Stimulated activated CD4-positive, alpha-beta T cell treated with anti-CD3 and anti-CD28 coated beads, TNF-alpha, amount 100 ng/mL, for 48 hours (primary cell): ENCODE results near the gene ASS1.

ENCODE experiments used
- DNase-seq, 3 donors: peaks; one replicate each; pipeline ENCODE4 v3.0.0-alpha.2; 2020; ENCODE audit warnings: low read depth in 3 of 3

Gene ASS1

DNA sequence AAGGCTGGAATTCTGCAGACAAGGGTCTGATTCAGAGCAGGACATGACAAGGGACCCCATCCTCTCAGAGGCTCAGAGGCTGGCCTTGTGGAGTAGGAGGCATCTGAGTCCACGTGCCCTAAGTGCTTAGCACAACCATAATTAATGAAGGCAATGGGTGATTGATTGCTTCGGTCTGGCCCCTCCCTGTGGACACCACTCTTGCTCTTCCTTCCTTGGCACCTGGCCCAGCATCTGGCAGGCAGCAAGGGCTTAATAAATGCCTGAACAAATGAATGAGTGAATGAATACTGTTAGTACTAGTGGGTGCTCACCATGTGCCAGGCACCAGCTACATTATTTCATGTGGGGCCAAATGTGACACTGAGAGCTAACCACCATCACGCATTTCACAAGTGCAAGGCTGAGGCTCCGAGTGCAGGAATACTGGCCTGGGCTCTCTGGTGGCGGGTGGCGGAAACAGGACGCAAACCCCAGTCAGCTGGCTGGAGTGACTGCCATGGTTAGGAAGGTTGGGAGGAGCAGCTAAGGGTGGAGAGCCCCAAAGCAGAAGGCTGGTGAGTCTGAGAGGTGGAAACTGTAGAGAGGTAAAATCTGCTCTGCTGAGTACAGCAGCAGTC is 53.6 kb downstream of the ASS1 start:
- DNase-seq = no peak

DNA sequence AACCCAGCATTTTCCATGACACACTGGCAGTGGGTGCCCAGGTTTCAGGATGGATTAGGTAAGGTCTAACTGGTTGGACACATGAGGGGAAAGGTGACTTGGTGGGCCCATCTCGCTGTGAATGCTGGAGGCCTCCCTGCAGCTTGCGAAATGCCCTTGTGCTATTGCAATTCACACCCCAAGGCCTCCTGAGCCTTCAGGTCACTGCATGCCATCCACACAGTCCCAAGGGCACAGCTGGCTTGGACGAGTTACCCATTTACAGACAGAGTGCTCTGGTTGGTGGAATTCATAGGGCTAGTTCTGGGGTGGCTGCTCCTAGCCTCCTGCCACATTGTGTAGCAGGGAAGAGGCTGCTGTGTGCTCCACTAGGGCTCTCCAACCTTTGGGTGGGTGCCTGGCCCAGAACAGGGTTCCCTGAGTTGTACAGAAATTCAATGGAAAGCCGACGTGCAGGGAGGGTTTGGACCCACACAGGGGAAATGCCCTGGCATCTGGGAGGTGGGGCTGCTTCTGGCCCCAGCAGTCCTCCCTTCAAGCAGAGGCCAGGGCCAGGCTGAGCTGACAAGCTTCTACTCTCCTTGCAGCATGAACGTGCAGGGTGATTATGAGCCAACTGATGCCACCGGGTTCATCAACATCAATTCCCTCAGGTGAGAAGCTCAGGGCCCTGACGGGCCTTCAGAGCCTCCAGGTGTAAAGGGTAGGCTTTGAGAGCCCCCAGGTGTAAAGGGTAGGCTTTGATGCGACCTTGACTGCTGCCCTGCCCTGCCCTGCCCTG is 54.3 kb downstream of the ASS1 start:
- DNase-seq = no peak

DNA sequence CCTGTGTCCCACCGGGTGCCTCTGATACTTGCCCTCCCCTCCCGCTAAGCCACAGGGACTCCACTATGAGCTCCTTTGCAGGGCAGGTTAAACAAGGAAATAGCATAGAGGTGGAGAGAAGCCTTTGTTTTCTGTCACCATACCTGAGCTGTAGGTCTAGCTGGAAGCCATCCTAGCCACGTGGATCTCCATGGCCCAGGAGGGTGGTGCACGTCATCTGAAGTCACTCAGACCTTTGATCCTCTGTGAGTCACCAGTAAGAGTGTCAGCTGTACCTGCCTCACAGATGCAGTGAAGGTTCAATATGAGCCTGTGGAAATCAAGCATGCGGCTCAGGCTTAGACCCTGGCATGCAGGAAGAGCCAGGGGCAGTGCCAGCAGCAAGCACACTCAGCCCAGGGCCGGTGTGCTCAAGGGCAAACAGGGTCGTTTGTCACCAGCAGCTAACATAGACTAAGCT is 55.1 kb downstream of the ASS1 start:
- DNase-seq = no peak

DNA sequence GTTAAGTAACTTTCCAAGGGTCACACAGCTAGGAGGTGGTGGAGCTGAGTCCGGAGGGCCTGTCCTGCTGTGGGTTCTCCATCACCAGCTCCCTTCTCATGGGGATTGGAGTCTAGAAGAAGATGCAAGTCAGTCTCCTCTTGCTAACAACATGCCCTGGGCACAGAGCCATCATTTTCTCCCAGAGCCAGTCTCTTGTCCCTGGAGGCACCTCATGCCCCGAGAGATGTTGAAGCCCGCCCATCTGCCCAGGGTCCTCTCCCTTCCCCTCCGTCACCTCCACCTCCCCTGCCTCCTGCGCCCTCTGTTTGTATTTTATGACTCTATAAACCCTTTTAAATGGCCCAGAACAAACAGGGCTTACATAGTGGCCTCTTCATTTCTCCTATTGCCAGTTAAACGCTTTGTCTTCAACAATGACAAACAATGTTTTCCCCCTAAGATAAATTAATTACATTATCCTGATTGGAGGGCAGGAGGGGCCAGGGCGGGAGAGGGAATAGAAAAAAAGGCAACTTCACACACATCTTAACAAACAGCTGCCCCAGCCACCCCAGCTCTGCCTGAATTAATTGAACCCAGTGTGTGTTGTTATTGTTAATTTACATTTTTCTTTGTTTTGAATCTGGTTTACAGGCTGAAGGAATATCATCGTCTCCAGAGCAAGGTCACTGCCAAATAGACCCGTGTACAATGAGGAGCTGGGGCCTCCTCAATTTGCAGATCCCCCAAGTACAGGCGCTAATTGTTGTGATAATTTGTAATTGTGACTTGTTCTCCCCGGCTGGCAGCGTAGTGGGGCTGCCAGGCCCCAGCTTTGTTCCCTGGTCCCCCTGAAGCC is 55.8 kb downstream of the ASS1 start:
- no peak for DNase-seq

DNA sequence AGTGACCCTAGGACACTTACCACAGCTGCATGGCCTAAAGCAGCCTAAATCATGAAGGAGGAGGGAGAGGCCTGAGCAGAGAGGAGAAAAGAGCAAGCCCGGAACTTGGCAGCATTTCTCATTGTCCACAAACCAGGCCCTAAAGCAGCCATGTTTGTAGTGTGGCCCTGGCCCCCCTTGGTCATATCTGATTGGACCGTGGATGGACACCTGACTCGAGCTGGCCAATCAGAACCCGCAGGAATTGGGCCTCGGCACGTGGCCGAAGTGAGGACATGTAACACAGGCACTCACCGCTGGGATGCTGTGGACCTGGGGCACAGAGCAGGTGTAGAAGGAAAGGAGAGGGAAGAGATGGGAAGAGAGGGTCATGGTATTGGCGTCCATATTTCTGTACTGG is 56.9 kb downstream of the ASS1 start:
- DNase-seq = no peak

DNA sequence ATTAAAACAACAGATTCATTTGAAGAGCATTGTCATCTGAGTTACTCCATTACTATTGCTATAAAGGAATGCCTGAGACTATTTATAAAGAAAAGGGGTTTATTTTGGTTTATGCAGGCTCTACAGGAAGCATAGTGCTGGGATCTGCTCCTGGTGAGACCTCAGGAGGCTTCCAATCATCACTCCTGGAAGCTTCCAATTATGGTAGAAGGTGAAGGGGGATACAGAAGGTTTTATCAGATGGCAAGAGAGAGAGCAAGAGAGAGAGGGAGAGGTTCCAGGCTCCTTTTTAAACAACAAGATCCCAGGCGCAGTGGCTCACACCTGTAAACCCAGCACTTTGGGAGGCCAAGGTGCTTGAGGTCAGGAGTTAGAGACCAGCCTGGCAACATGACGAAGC is 63.5 kb downstream of the ASS1 start:
- no peak for DNase-seq

DNA sequence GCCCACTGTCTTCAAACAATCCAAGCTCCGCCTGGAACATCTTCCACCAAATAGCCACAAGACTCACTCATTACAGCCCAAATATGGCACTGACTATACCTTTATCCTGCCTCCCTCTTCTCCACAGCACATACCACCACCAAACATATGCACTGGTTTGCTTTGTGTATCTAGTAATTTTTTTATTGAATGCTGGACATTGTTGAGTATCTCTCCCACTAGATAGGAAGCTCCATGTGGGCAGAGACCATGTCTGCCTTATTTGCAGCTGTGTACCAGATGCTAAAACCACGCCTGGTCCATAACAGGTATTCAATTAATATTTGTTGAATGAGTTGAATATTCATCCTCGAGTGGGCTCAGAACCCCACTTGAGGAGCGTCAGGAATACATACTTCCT is 67.4 kb downstream of the ASS1 start:
- DNase-seq = no peak

DNA sequence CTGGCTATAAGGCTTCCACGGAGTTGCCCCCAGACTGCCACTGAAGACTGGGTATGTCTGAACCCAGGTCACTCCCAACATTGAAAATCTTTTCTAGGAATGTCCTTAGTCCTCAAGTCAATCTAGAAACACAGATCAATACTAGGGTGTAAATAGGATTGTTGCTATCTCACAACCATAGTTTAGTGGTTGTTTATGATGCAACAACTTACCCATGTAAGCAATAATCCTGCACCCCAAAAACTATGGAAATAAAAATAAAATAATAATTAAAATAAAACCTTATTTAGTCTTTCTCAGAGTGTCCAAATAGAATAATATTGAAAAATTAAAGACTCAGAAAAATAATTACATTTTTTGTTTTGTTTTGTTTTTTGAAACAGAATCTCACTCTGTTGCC is 68.3 kb downstream of the ASS1 start:
- no peak for DNase-seq

DNA sequence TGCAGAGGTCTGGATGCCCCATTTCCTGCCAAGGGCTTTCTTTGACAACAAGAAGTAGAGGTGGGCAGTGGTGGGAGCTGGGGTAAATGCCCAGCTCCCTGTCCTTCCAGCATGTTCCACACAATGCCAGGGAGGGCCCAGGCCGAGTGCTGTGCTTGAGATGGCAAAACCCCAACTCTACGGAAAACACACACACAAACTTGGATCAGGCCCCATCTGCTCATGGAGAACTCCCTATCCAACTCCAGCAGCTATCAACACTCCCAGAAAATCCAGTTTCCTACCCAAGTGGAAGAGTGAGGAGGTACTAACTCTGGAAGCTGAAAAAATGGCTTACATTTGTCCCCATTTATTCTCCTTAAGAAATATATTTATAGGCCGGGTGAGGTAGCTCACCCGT is 73.5 kb downstream of the ASS1 start:
- DNase-seq = no peak

DNA sequence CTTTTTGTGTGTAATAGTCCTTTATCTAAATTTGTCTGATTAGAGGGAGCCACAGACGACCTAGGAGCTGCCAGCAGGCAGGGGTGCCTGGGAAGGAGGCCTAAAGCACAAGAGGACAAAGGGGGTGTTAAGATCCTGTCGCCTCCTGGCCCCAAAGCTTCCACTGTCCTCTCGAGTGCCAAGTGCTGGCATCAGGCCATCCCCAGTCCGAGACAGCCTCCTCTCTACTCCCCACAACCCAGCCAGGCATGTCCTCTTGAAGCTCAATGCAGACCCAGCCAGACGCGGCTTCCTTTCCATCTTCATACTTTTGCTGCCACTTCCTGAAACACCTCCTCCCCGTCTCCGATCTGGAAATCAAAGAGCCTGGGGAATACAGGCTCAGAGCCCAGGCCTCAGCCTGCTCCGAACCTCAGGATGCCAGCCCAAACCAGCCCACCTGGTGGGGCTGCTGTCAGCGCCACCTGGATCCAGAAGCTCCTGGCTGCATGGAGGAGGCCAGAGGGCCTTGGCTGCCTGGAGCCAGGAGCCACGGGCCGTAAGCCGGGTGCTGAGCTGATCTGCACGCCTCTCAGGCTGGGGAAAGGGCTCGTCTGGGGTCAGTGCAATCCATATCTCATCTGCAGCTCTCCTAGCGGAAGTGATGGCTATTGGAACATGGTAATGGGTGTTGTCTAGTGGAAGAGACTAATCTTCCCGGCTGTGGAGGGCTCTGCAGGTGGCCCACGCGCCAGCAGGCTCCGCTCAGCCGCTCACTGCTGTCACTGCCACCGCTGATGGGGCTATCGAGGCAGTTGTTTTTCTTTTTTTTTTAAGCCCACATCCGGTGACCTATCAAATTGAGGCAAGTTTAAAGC is 74.4 kb downstream of the ASS1 start:
- no peak for DNase-seq

DNA sequence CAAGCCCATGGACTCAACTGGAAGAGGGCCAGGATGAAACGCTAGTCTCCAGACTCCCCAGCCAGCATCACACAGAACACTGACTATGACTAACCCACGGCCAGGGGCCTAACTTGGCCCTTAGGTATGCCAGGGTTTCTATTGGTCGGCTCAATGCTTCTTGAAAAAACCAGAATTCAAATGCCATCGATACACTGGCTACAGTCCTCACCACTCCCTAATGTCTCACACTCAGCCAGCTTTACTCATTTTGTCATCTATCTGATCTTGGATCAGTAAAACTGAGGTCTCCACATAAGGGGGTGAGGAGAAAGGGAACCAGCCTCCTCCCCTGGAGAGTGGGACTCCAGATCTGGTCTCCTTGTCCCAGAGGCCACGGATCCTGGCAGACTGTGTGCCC is 75.2 kb downstream of the ASS1 start:
- DNase-seq = no peak

DNA sequence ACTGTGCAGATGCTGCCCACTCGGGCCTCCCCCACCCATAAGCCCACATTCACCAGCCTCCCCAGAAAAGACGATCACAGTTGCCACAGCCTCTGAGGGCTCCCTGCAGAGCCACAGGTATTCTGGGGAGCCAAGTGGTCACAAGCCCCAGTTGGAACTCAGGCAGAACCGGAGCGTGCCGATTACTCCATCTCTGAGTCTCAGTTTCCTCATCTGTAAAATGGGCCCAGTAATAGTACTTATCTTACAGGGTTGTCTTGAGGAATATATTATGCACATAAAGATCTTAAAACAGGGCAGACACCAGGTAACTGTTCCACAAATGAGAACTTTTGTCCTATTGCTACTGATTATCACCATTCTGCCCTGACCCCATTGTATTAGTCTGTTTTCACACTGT is 77.0 kb downstream of the ASS1 start:
- DNase-seq = no peak

DNA sequence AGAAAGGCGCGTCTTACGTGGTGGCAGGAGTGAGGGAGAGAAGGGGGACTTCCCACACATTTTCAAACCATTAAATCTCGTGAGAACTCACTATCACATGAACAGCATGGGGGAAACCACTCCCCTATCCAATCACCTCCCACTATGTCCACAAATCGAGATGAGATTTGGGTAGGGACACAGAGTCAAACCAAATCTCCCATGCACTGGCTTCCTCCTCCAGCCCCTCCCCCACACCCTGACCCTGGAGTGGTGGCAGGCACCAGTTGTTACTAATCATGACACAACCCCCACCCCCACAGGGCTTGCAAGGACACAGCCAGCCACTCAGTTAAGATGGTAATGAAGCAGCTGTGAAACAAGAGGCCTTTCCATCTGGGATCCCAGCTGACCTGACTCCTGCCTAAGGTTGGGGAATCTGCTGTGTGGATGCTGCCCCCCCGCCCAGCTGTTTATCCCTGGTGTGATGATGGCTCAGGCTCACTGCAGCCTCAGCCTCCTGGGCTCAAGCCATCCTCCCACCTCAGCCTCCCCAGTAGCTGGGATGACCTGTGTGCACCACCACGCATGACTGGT is 77.6 kb downstream of the ASS1 start:
- no peak for DNase-seq

DNA sequence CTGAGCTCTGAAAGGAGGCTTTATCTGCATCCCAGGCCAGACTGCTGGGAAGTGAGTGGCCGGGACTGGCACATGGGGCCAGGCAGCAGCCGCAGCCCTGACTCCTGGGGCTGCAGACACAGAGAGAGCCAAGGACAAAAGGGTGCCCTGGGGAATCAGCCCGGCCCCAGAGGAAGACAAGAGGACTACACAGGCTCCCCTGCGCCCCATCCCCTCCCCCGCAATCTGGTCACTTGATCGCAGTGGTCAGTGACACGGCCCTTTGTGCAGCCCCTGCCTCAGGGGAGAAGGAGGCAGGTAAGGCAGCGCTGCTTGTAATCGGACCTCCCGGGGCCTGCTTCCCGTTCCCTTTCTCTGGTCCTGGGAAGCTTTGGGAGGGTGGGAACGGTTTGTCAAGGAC is 79.2 kb downstream of the ASS1 start:
- no peak for DNase-seq

DNA sequence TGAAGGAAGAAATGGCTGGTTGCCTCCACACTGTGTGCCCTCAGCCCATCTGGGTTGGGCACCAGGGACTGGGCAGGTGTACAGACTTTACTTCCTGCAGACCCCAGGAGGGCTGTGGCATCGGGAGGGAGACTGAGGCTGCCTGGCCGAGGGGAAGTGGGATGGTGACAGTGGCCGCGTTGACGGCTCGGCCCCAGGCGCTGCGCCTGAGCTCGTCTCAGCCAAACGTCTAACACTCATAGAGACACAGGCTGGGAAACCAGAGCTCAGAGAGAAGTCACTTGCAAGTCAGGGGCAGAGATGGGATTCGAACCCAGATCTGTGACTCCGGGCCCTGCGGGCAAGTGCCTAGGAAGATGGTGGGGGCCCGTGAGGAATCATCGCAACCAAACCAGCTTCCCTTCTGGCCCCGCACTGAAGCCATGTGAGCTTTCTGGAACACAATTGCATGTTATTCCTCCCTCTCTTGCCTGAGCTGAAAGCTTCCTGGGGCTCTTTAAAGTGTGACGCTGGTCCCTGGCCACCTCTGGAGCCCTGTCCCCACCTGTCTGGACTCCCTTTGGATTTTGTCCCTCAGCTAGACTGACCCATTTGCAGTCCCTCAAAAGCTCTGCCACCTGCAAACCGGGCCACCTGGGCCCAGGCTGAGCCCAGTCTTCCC is 81.6 kb downstream of the ASS1 start:
- no peak for DNase-seq

DNA sequence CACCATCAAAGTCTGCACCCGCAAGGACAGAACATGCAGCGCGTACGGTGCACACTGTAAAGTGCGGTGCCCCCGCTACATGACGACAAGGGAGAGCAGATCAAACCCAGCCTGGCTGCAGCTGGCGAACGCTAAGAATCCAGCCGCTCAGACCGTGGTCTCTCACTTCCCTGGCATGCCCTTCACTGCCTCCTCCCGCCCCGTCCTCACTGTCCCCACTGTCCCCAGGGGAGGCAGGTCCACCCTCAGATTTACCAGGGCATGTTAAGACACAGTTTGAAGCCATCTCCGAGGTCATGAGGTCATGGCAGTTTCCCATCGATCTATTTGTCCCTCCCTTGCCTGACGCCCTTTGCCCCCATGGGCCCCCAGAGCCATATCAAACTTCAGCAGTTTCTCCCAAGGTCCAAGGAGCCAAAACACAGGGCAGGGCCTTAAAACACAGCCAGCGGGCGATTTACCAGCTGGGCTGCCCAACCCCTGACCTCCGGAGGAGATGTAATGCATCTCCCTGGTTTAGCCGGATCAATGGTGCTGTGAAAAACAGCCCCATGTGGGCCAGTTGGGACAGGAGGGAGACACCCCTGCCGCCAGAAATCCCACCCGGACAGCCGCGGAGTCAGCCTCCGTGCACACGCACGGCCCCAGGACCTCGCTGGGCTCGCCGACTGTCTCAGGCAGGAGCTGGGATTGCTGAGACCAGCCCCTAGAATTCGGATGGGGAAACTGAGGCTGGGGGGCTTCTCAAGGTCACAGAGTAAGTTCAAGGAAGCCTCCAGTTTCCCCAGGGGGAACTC is 82.3 kb downstream of the ASS1 start:
- no peak for DNase-seq

DNA sequence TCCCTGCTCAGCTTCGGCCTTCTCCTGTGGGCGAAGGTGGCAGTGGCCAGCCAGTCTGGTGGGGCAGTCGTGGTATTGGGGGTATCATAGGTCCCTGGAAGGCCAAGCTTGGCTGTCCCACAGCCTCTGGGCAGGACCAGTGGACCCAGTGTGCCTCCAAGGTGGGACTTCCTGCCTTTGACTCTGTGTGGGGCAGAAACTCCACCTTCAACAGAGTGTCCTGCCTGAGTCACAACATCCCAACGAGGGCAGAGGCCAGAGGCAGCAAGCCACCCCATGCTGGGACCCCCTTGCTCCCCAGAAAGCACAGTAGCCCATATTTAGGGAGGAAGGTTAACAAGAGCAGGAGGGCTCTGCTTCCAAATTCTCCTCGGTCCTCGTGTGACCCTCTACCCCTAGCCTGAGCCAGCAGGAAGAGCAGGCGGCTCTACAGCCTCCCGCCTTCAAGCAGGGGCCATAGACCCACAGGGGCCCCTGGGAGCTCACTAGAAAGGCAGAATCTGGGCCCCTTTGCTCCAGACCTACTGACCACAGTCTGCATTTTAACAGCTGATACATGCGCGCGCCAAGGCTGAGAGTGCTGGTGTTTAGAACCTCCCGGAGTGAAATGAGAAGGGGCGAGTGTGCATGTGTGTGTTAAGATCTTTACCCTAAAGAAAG is 83.0 kb downstream of the ASS1 start:
- no peak for DNase-seq

DNA sequence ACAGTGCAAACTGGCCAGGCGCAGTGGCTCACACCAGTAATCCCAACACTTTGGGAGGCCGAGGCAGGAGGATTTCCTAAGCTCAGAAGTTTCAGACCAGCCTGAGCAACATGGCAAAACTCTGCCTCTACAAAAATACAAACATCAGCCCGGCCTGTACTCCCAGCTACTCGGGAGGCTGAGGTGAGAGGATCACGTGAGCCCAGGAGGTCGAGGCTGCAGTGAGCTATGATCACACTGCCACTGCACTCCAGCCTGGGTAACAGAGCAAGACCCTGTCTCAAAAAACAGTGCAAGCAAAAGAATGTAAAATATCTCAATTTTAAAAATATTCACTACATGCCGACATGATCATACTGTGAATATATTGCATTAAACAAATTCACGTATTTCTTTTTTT is 83.9 kb downstream of the ASS1 start:
- DNase-seq = no peak

DNA sequence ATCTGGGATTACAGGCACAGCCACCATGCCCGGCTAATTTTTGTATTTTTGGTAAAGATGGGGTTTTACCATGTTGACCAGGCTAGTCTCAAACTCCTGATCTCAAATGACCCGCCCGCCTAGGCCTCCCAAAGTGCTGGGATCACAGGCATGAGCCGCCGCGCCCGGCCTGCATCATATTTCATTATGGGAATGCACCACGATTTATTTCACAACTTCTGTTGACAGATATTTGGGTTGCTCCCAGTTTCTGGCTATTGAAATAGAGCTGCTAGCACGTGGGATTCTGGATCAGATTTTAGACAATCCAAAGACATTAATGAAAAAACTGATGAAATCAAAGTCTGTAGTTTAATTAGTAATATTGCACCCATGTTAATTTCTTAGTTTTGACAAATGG is 86.2 kb downstream of the ASS1 start:
- no peak for DNase-seq

DNA sequence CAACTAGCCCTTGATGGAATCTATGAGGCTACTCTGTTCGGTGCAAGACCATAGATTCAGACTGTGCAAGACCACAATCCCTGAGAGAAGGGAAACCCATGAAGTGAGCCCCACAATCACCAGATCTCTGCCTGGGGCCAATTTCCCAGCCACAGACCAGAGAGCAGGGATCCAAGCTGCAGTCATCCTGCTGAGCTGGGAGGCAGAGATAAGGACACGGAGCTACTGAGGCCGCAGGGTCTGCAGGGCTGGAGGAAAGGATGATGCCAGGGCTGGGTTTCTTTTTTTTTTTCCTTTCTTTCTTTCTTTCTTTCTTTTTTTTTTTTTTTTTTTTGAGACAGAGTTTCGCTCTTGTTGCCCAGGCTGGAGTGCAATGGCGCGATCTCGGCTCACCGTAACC is 86.9 kb downstream of the ASS1 start:
- DNase-seq = no peak
